ENCODE data around the gene EIF4G3. TPM values are rescaled to one million over a fixed set of nuclear protein-coding genes. Genes with fewer than 3 reads are reported as not detected.

The EIF4G3 gene
- total and polyA plus RNA-seq, 2 donors (not counting 1 experiment from before 2014, with no cell fraction given) = 33.6 to 76.0 TPM

DNA sequence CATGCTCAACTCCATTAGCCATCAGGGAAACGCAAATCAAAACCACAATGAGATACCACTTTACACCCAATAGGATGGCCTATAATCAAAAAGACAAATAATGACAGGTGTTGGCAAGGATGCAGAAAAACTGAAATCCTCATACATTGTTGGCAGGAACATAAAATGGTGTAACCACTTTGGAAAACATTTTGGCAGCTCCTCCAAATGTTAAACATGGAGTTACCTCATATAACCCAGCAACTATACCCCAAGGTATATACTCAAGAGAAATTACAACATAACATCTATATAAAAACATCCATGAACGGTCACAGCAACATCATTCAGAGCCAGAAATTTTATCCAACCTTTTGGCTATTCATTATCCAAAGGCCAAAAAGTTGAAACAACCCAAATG, 11.6 kb downstream of the EIF4G3 start:
- Histone ChIP-seq H3K4me2 (replicated peaks; ENCODE audit: low read depth, low read length, poor library complexity, severe bottlenecking) (peak overlapping the region; percentile 17), H2AFZ (ENCODE audit: insufficient read depth, low read depth, low read length, poor library complexity, severe bottlenecking) (no peak overlapping the region), H3K27ac (ENCODE audit: low read length in 2 of 2) (peak overlapping the region in 1 of 2 donors; percentile 5), H3K9ac (ENCODE audit: low read length) (no peak overlapping the region), H4K20me1 (ENCODE audit: control insufficient read depth, insufficient read depth, low read length, poor library complexity, severe bottlenecking) (no peaks in the 10 kb centered on the region), H3K36me3 (replicated peaks in 1 of 2; ENCODE audit: control extremely low read depth in 1 of 2, control insufficient read depth in 1 of 2, extremely low read depth in 1 of 2, insufficient read depth in 2 of 2, low read length in 1 of 2) (peaks cover 5 to 38% of the 10 kb centered on the region in 2 experiments), H3K4me1 (ENCODE audit: control insufficient read depth in 2 of 2, insufficient read depth in 2 of 2, low read length in 2 of 2) (peaks cover 7 to 8% of the 10 kb centered on the region in 2 donors), H3K9me3 (ENCODE audit: control extremely low read depth in 1 of 3, control insufficient read depth in 2 of 3, insufficient read depth in 1 of 3, low read length in 2 of 3) (no peaks in the 10 kb centered on the region), H3K79me2 (ENCODE audit: control insufficient read depth, insufficient read depth, low read length) (peaks cover 77% of the 10 kb centered on the region), H3K4me3 (ENCODE audit: control extremely low read depth in 1 of 5, extremely low read depth in 1 of 5, insufficient read depth in 1 of 5, low read depth in 2 of 5, low read length in 4 of 5) (no peak overlapping the region), H3K27me3 (replicated peaks in 1 of 4; ENCODE audit: control extremely low read depth in 1 of 4, control insufficient read depth in 3 of 4, insufficient read depth in 4 of 4, low read length in 3 of 4) (no peaks in the 10 kb centered on the region)
- Mint-ChIP-seq H3K27ac (no peak overlapping the region), H3K4me3 (no peak overlapping the region), H3K9me3 (ENCODE audit: insufficient read depth) (peaks cover 2% of the 10 kb centered on the region), H3K4me1 (peaks cover 23% of the 10 kb centered on the region), H3K27me3 (no peaks in the 10 kb centered on the region)
- intact Hi-C loops (cut with micrococcal nuclease) = loop anchor here (10.0 kb wide), 1 partner anchor 50 kb away; no protein-coding TSS in a partner anchor
- ChIA-PET POLR2A (no interaction called here), CTCF (no interaction called here)
- WGBS (ENCODE audit: insufficient coverage) = no CpG with 5 or more reads among the region's 2 CpGs
- ATAC-seq (ENCODE audit: low read depth) = no peak
- TF ChIP-seq, protein P1, sequence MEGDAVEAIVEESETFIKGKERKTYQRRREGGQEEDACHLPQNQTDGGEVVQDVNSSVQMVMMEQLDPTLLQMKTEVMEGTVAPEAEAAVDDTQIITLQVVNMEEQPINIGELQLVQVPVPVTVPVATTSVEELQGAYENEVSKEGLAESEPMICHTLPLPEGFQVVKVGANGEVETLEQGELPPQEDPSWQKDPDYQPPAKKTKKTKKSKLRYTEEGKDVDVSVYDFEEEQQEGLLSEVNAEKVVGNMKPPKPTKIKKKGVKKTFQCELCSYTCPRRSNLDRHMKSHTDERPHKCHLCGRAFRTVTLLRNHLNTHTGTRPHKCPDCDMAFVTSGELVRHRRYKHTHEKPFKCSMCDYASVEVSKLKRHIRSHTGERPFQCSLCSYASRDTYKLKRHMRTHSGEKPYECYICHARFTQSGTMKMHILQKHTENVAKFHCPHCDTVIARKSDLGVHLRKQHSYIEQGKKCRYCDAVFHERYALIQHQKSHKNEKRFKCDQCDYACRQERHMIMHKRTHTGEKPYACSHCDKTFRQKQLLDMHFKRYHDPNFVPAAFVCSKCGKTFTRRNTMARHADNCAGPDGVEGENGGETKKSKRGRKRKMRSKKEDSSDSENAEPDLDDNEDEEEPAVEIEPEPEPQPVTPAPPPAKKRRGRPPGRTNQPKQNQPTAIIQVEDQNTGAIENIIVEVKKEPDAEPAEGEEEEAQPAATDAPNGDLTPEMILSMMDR (IDR thresholded peaks at IDR 0.05) = no peak
- TF ChIP-seq EZH2 (IDR thresholded peaks at IDR 0.05; ENCODE audit: borderline replicate concordance, insufficient read depth, low read depth, low read length, poor library complexity, severe bottlenecking) = no peak
- no peak for DNase-seq

DNA sequence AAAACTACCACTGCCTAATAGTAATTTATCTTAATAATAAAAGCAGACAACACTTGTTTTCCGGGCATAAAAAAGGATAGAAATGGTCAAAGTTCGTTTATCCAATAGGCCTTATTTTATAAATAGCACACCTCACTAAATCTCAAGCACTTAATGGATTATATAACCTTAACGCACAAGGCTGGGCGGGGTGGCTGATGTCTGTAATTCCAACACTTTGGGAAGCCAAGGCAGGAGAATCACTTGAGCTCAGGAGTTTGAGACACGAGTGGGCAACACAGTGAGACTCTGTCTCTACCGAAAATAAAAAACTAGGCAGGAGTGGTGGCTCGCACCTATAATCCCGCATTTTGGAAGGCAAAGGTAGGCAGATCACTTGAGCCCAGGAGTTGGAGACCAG, 12.4 kb downstream of the EIF4G3 start:
- H2AFZ ChIP-seq (ENCODE audit: insufficient read depth, low read depth, low read length, poor library complexity, severe bottlenecking) = no peak overlapping the region
- peaks cover 7 to 8% of the 10 kb centered on the region in 2 donors for H3K4me1 ChIP-seq (ENCODE audit: control insufficient read depth in 2 of 2, insufficient read depth in 2 of 2, low read length in 2 of 2)
- intact Hi-C loops (cut with micrococcal nuclease) = loop anchor here (10.0 kb wide), 1 partner anchor 49 kb away; no protein-coding TSS in a partner anchor
- Mint-ChIP-seq H3K4me3 (no peak overlapping the region), H3K27ac (no peak overlapping the region), H3K4me1 (peaks cover 23% of the 10 kb centered on the region), H3K27me3 (no peaks in the 10 kb centered on the region), H3K9me3 (ENCODE audit: insufficient read depth) (peaks cover 2% of the 10 kb centered on the region)
- H3K9ac ChIP-seq (ENCODE audit: low read length) = no peak overlapping the region
- WGBS (ENCODE audit: insufficient coverage) = 100% methylated on average over 6 of the region's 8 CpGs
- H4K20me1 ChIP-seq (ENCODE audit: control insufficient read depth, insufficient read depth, low read length, poor library complexity, severe bottlenecking) = no peaks in the 10 kb centered on the region
- H3K27ac ChIP-seq (ENCODE audit: low read length in 2 of 2) = no peak overlapping the region
- no peak for ATAC-seq (ENCODE audit: low read depth)
- peaks cover 5 to 31% of the 10 kb centered on the region in 2 experiments for H3K36me3 ChIP-seq (replicated peaks in 1 of 2; ENCODE audit: control extremely low read depth in 1 of 2, control insufficient read depth in 1 of 2, extremely low read depth in 1 of 2, insufficient read depth in 2 of 2, low read length in 1 of 2)
- TF ChIP-seq, protein P1 (IDR thresholded peaks at IDR 0.05) = no peak
- H3K4me3 ChIP-seq (ENCODE audit: control extremely low read depth in 1 of 5, extremely low read depth in 1 of 5, insufficient read depth in 1 of 5, low read depth in 2 of 5, low read length in 4 of 5) = no peak overlapping the region
- DNase-seq = no peak
- no peaks in the 10 kb centered on the region for H3K9me3 ChIP-seq (ENCODE audit: control extremely low read depth in 1 of 3, control insufficient read depth in 2 of 3, insufficient read depth in 1 of 3, low read length in 2 of 3)
- POLR2A ChIA-PET = no interaction called here
- H3K4me2 ChIP-seq (replicated peaks; ENCODE audit: low read depth, low read length, poor library complexity, severe bottlenecking) = no peak overlapping the region
- CTCF ChIA-PET = no interaction called here
- peaks cover 83% of the 10 kb centered on the region for H3K79me2 ChIP-seq (ENCODE audit: control insufficient read depth, insufficient read depth, low read length)
- no peaks in the 10 kb centered on the region for H3K27me3 ChIP-seq (replicated peaks in 1 of 4; ENCODE audit: control extremely low read depth in 1 of 4, control insufficient read depth in 3 of 4, insufficient read depth in 4 of 4, low read length in 3 of 4)
